Neural progenitor cell (in vitro differentiated cells): Measurements from ENCODE around the gene CDH3. TPM values are rescaled to one million over a fixed set of nuclear protein-coding genes. Genes with fewer than 3 reads are reported as not detected.

ENCODE experiments used
- DNase-seq: peaks from one replicate; pipeline ENCODE4 v3.0.0-alpha.2; 2016; ENCODE audit warnings: low spot score
- H2AFZ ChIP-seq: fragments of 200-600 bp; sonication (generic); replicated peaks from 2 replicates; pipeline ENCODE4 v1.6.1; 2016; ENCODE audit warnings: antibody characterized with exemption
- H3F3A ChIP-seq: fragments of 200-600 bp; sonication (generic); 2 replicates; pipeline ENCODE4 v1.6.1; 2016; ENCODE audit warnings: antibody characterized with exemption, low read depth
- H3K27ac ChIP-seq: fragments of 200-600 bp; sonication (generic); 2 replicates; pipeline ENCODE4 v1.5.1; 2016; ENCODE audit warnings: mild to moderate bottlenecking
- H3K27me3 ChIP-seq: fragments of 200-600 bp; sonication (generic); 2 replicates; pipeline ENCODE4 v1.6.1; 2016; ENCODE audit warnings: mild to moderate bottlenecking, moderate library complexity
- H3K36me3 ChIP-seq: fragments of 200-600 bp; sonication (generic); 2 replicates; pipeline ENCODE4 v1.5.1; 2016
- H3K4me1 ChIP-seq: fragments of 200-600 bp; sonication (generic); 2 replicates; pipeline ENCODE4 v1.6.1; 2016; ENCODE audit warnings: mixed run types
- H3K4me2 ChIP-seq: fragments of 200-600 bp; sonication (generic); 2 replicates; pipeline ENCODE4 v1.6.1; 2016
- H3K4me3 ChIP-seq: fragments of 200-600 bp; sonication (generic); 2 replicates; pipeline ENCODE4 v1.5.1; 2016
- H3K79me2 ChIP-seq: fragments of 200-600 bp; sonication (generic); 2 replicates; pipeline ENCODE4 v1.6.1; 2016; ENCODE audit warnings: low read depth
- H3K9ac ChIP-seq: fragments of 200-600 bp; sonication (generic); 2 replicates; pipeline ENCODE4 v1.6.1; 2016
- H3K9me3 ChIP-seq: fragments of 200-600 bp; sonication (generic); 2 replicates; pipeline ENCODE4 v1.5.1; 2016; ENCODE audit warnings: low read depth
- H4K20me1 ChIP-seq: fragments of 200-600 bp; sonication (generic); 2 replicates; pipeline ENCODE4 v1.6.1; 2016; ENCODE audit warnings: low read depth
- H3K27ac Mint-ChIP-seq: 3 replicates; pipeline ENCODE4 v1.8.0; 2021; ENCODE audit warnings: mixed read lengths
- H3K27me3 Mint-ChIP-seq: 2 replicates; pipeline ENCODE4 v1.8.0; 2022; ENCODE audit warnings: low read depth, mild to moderate bottlenecking, inconsistent platforms, moderate library complexity, mixed read lengths; ENCODE audit not compliant: insufficient read depth
- H3K36me3 Mint-ChIP-seq: 3 replicates; pipeline ENCODE4 v1.8.0; 2021; ENCODE audit warnings: mixed read lengths
- H3K4me1 Mint-ChIP-seq: 3 replicates; pipeline ENCODE4 v1.8.0; 2021; ENCODE audit warnings: mixed read lengths
- H3K4me3 Mint-ChIP-seq: 3 replicates; pipeline ENCODE4 v1.8.0; 2021; ENCODE audit warnings: mild to moderate bottlenecking, moderate library complexity, mixed read lengths
- H3K9me3 Mint-ChIP-seq: 3 replicates; pipeline ENCODE4 v1.8.0; 2020; ENCODE audit warnings: mixed read lengths
- CTCF ChIP-seq: fragments of 200-600 bp; sonication (generic); IDR thresholded peaks from 2 replicates; pipeline ENCODE4 v1.5.1; 2017; ENCODE audit warnings: antibody characterized with exemption, mild to moderate bottlenecking
- EZH2 ChIP-seq: fragments of 200-600 bp; sonication (generic); IDR thresholded peaks from 2 replicates; pipeline ENCODE4 v1.6.1; 2017; ENCODE audit warnings: antibody characterized with exemption, mild to moderate bottlenecking, moderate library complexity
- EZH2phosphoT487 ChIP-seq: fragments of 200-600 bp; sonication (generic); IDR thresholded peaks from 2 replicates; pipeline ENCODE4 v1.6.1; 2017; ENCODE audit warnings: antibody characterized with exemption
- total RNA-seq: library from RNA; depleted of rRNA; stranded (reverse); fragments of >200 nt; gene quantifications from 2 replicates; pipeline ENCODE4 v1.2.3, GENCODE V29; 2015; ENCODE audit warnings: low replicate concordance

The CDH3 gene
- total RNA-seq, 1 donor from 2014 or later = 3.9 TPM

- Histone ChIP-seq H3K27ac (no peak overlapping the region), H3K36me3 (no peaks in the 10 kb centered on the region), H3K9me3 (no peaks in the 10 kb centered on the region), H4K20me1 (no peaks in the 10 kb centered on the region), H2AFZ (no peak overlapping the region), H3K4me1 (peaks cover 13% of the 10 kb centered on the region), H3F3A (peaks cover 6% of the 10 kb centered on the region), H3K79me2 (no peaks in the 10 kb centered on the region), H3K4me3 (no peak overlapping the region), H3K4me2 (no peak overlapping the region), H3K27me3 (peaks cover 28% of the 10 kb centered on the region), H3K9ac (no peak overlapping the region)
- Mint-ChIP-seq H3K27ac (no peak overlapping the region), H3K9me3 (peaks cover 2% of the 10 kb centered on the region), H3K27me3 (peaks cover 35% of the 10 kb centered on the region), H3K36me3 (no peaks in the 10 kb centered on the region), H3K4me3 (no peak overlapping the region), H3K4me1 (peaks cover 7% of the 10 kb centered on the region)
- no peak for TF ChIP-seq EZH2phosphoT487
- no peak for TF ChIP-seq CTCF
- TF ChIP-seq EZH2 = no peak
- DNase-seq = no peak
Measured at GRCh38 chr16:68733570-68733969, 88.5 kb downstream of the CDH3 start.

DNA sequence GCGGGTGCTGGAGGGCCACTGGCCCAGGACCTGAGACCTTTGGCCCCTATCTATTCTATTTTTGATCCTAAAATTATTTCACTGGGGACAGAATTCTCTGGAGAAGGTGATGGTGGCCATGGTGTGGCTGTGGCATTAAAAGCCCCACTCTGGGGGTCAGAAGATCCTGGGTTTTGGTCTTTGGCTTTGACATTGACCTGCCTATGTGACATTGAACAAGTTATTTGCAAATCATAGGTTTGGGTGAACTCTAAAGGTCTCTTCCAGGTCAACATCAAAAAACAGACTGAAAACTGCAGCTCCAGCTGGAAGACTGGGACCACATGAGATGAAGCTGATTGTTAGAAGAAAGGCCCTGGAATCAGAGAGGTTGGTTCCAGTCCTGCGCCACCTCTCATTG, 89.7 kb downstream of the CDH3 start:
- H3K9ac ChIP-seq = no peak overlapping the region
- DNase-seq = no peak
- H3K36me3 Mint-ChIP-seq = no peaks in the 10 kb centered on the region
- H3K27ac ChIP-seq = no peak overlapping the region
- peaks cover 29% of the 10 kb centered on the region for H3K27me3 ChIP-seq
- no peak overlapping the region for H3K27ac Mint-ChIP-seq
- H3K9me3 ChIP-seq = no peaks in the 10 kb centered on the region
- H4K20me1 ChIP-seq = no peaks in the 10 kb centered on the region
- no peaks in the 10 kb centered on the region for H3K79me2 ChIP-seq
- no peak overlapping the region for H3K4me2 ChIP-seq
- H3K4me3 Mint-ChIP-seq = no peak overlapping the region
- H2AFZ ChIP-seq = no peak overlapping the region
- peaks cover 7% of the 10 kb centered on the region for H3F3A ChIP-seq
- TF ChIP-seq EZH2phosphoT487 = no peak
- TF ChIP-seq EZH2 = no peak
- TF ChIP-seq CTCF = no peak
- H3K4me1 ChIP-seq = peaks cover 13% of the 10 kb centered on the region
- peaks cover 8% of the 10 kb centered on the region for H3K4me1 Mint-ChIP-seq
- H3K4me3 ChIP-seq = no peak overlapping the region
- peaks cover 2% of the 10 kb centered on the region for H3K9me3 Mint-ChIP-seq
- peaks cover 37% of the 10 kb centered on the region for H3K27me3 Mint-ChIP-seq
- no peaks in the 10 kb centered on the region for H3K36me3 ChIP-seq

DNA sequence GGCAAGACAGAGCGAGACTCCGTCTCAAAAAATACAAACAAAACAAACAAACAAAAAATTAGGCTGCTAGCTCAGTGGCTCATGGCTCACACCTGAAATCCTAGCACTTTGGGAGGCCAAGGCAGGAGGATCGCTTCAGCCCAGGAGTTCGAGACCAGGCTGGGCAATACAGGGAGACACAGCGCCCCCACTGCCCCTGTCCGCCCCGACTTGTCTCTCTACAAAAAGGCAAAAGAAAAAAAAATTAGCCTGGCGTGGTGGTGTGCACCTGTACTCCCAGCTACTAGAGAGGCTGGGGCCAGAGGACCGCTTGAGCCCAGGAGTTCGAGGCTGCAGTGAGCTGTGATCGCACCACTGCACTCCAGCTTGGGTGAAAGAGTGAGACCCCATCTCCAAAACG, 91.5 kb downstream of the CDH3 start:
- Histone ChIP-seq H3K9me3 (no peaks in the 10 kb centered on the region), H2AFZ (no peak overlapping the region), H3K4me1 (peaks cover 13% of the 10 kb centered on the region), H3K27ac (no peak overlapping the region), H3K27me3 (peaks cover 29% of the 10 kb centered on the region), H3K4me3 (peak overlapping the region; percentile 58), H3K4me2 (peak overlapping the region; percentile 75), H3F3A (peaks cover 10% of the 10 kb centered on the region), H4K20me1 (no peaks in the 10 kb centered on the region), H3K9ac (no peak overlapping the region), H3K79me2 (no peaks in the 10 kb centered on the region), H3K36me3 (no peaks in the 10 kb centered on the region)
- H3K36me3 Mint-ChIP-seq = no peaks in the 10 kb centered on the region
- TF ChIP-seq EZH2phosphoT487 (no peak), EZH2 (no peak), CTCF (no peak)
- no peak for DNase-seq
- H3K9me3 Mint-ChIP-seq = peaks cover 2% of the 10 kb centered on the region
- no peak overlapping the region for H3K27ac Mint-ChIP-seq
- H3K27me3 Mint-ChIP-seq = peaks cover 37% of the 10 kb centered on the region
- H3K4me1 Mint-ChIP-seq = peaks cover 13% of the 10 kb centered on the region
- H3K4me3 Mint-ChIP-seq = peak overlapping the region; percentile 78
